GM19397 (cell line): Measurements from ENCODE around the gene NPB.

Experiments
- ATAC-seq: cut with Tn5 transposase; IDR thresholded peaks from one replicate; pipeline ENCODE4 v1.9.1; 2021; ENCODE audit warnings: mild to moderate bottlenecking, moderate library complexity; ENCODE audit not compliant: unreplicated experiment

Gene NPB

DNA sequence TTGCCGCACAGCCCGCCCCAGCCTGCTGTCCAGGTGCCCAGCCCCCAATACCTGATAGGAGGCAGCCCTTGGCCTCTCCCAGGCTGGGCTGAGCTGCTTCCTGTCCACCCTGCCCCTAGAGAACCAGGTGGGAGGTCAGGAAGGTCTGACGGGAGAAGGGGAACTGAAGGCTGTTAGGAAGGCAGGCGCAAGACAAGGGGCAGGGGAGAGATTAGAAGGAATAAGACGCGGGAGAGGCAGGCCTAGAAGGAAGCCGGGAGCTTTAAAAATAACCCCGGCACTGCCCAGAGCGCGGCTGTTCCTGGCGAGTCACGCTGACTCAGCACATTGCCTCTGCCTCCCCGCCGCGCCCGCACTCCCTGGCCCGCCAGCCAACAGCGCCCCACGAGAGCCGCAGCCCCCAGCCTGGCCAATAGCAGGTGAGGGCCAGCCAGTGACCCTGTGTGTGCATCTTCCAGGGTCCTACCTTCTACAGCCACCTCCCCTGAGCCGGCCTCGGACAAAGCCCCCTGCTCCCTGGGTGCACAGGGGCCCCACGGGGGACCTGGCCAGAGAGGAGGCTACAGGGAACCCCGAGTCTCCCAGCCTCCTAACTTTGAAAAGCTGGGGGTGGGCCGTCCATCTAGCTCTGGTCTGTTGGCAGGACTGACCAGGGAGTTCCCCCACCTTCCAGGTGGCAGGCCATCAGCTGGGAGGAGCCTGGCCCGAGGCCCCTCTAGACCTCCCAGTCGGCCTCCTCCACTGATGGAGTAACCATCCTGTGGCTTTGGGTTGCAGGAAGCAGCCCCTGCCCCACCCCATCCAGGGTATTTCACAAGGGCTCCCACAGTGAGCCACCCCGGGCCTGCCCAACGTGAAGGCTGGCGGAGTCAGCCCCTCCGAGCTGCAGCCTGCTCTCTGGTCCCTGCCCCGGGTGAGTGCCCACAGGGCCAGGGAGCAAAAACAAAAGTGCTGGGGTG lies 21.5 kb downstream of the NPB start:
- no peak for ATAC-seq

DNA sequence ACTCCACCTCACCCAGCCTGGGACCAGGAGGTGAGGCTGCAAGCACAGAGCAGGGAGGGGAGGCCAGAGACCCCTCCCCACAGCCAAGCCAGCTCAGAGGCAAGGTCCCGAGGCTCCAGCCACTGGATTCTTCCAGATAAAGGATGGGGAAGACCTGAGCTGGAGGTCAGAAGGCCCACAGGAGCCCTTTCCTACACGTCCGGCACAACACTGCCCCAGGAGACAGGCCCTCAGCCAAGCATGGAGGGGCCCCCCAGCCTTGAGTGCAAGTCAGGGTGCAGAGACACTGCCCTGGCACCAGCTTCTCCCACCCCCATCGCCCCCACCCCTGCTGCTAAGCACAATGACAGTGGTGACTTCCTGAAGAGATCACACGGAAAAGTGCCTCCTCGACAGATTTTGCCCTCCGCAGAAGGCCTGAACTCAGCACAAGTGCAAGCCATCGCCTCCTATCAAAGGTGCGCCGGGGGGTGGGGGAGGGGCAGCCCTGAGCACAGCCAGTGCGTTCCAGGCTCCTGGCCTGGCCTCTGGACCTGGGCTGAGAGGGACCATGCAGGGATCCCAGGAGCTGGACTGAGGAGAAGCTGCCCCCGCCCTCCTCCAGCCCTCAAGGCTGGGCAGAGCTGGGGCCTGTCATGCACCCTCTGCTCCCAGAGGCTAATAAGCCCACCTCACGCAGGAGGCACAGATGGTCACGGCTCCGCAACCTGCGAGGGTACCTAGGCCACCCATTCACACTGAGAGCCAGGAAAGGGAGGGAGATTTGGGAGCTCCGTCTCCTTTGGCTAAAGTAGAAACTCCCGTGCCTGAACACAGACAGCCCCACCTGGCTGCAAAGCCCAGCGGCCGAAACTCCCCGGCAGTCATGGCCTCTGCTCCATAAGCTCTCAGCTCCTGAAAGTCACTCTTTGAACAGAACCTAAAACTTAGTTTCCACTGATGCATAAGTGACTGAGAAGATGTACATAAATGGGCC lies 22.8 kb downstream of the NPB start:
- no peak for ATAC-seq

DNA sequence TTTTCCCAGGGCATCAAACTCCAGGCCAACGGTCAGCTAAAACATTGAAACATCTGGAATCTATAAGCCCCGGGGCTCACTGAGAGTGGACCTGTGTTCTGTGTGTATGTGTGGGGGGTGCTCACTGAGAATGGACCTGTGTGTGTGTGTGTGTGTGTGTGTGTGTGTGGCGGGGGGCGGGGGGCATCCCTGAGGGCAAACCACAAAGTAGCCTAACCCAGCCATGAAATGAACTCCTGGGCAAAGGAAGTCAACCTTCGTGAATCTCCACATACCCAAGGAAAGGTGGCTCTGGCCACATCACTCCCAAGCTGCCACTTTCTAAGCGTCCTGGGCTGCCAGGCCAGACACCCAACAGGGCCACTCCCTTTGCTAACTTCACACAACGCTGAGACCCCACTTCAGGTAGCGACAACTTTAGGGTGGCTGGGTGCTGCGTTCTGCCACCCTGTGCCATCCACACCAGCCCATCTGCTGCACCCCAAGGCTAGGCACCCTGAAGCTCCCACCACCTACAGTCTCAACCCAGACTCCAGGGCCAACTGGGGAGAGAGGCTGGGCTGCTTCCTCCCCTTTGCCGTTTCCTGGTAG lies 23.9 kb downstream of the NPB start:
- ATAC-seq, result no peak

GRCh38 chr17:81926451-81927151 lies 24.6 kb downstream of the NPB start:
- ATAC-seq, result peak; percentile 13

DNA sequence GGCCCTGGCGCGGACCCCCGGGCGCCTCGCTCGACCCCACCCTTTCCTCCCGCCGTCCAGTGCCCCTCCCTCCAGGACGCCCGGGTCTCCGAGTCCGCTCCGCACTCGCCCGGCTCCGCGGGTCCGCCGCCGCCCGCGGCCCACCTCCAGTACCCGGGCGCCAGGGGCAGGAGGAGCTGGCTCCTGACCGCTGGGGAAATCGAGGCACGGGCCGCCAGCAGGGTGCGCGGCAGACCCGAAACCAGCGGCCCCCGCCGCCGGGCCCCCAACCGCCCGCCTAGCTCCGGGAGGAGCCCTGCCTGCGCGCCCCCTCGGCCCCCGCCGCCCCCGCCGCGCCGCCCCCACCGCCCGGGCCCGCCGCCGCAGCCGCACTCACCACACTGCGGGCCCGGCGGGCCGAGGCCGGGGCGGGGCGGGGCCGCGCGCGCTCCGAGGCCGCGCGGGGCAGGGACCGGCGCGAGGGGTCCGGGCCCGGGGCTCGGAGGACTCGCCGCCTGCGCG lies 25.2 kb downstream of the NPB start:
- ATAC-seq, result peak; percentile 9

DNA sequence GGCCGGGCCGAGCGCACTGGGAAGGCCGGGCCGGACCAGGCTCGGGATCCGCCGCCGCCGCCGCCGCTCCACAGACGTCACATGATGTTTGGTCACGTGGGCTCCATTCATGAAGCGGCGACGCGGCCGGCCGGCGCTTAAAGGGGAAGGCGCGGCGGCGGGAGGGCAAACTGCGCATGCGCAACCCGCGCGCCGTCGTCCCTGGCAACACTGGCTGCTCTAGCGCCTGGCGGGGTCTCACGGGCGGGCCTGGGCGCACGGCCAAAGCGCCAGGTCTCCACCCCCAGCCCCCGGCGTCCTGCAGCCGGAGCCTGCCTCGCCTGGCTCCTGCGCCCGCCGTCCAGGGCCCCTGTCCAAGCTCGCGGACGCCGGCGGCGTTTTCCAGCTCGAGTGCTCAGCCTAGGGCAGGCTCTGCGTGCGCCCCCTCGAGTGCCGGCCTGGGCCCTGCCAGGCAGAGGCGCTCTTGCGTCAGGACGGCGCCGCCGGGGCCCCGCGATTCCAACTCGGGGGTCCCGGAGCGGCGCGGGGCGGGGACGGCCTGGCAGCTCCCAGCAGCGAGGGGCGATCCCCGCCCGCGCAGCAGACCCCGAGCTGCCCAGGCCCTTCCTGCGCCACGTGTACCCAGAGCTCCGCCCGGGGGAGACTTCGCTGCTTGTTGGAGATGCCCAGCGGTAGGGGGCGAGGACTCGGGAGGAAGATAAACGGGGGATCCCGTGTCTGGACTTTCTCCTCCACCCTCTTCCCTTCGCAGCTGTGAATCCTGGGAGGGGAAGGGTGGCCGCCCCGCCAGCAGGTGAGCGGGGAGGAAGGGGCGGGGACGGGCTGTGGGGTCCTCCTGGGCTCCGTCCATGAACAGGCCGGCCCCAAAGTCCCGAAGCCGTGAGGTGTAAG lies 25.9 kb downstream of the NPB start, which contains the start of gene MAFG:
Gene MAFG (minus strand): TSS at position 83 of the 891 bp plus-strand sequence. CDS start 4,550 bp downstream, outside the sequence.
- ATAC-seq, result peak; percentile 62

GRCh38 chr17:81928544-81929252 lies 26.7 kb downstream of the NPB start:
- ATAC-seq, result no peak

DNA sequence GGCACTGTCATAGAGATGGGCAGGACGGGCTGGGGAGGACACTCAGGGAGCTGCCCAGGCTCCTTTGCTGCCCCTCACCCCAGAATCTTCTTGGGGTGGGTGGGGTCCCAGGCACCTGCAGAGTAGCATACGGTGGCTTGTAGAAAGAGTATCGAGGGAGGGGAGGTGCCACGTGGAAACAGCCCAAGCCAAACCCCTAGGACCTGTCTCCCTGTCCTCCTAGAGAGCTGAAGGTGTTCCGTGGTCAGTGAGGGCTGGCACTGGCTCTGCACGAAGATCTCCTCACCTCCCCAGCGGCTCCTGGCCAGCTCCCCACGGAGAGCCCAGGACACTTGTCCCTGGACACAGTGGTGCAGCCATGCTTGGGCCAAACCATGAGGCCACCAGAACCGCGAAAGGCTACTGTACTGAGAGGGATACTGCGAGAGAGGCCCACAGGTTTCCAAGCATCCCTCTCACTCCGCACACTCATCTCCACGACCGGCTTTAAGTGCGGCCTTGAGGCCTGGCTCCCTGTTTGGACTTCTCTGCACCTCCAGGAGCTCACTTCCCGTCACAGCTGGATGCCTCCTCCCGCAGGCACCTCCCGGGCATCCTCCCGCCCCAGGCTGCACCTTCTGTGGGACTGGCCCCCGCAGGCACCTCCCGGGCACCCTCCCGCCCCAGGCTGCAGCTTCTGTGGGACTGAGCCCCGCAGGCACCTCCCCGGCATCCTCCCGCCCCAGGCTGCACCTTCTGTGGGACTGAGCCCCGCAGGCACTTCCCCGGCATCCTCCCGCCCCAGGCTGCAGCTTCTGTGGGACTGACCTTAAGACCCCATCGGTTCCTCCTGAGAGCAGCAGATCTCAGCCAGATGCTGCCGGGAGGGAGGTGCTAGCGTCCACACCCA lies 27.5 kb downstream of the NPB start:
- ATAC-seq, result no peak

DNA sequence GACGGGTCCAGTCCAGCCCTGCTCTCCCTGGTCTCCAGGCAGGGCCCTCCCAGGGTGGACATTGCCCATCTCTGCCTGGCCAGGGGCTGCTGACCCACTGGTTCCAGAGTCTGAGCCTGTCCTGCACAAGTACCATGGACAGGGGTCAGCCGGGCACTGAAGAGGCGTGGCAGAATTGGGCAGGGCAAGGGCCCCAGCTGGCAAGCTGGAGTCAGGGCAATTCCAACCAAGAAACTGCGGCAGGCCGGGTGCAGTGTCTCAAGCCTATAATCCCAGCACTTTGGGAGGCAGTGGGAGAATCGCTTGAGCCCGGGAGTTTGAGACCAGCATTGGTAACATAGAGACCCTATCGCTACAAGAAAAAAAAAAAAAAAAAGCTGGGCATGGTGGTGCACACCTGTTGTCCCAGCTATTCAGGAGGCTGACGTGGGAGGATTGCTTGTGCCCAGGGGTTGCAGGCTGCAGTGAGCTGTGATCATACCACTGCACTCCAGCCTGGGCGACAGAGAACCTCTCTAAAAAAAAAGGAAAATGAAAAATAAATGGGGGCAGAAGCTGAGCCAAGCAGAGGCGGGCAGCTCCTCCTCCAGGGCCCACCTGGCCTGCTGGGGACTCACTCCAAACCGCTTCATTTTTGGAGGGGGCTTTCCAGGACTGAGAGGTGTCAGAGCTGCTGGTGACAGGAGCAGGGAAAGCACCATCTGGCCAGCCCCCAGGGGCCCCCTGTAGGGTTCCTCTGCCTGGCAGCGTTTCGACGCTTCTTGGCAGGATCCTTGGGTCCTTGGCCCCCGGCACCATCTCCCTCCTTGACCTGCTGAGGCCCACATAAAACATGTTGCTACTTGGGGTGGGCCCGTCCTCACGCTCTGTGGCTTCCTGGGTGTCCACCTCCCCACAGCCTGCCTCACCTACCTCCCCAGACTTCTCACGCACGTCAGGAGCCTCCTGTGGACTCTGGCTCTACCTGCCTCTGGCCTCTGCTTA lies 28.4 kb downstream of the NPB start:
- no peak for ATAC-seq

DNA sequence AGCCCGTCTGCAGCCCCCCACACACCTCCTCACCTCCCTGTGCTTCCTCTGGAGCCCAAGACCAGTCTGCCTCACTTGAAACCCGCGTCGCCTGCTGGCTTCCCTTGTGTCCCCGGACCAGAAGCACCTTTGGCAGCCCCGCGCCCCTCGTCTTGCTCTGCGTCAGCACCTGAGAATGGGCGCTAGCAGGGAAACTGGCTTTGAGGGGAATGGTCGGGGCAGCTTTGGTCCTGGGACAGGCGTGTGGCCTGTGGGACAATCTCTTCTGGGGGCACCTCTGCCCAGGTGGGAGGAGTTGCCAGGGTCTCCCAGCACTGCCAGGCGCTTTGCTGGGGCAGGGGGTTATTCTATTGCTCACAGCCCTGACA lies 29.1 kb downstream of the NPB start:
- ATAC-seq, result no peak

- ATAC-seq, result no peak
These were observed 29.7 kb downstream of the NPB start for GRCh38 chr17:81931557-81932332.

DNA sequence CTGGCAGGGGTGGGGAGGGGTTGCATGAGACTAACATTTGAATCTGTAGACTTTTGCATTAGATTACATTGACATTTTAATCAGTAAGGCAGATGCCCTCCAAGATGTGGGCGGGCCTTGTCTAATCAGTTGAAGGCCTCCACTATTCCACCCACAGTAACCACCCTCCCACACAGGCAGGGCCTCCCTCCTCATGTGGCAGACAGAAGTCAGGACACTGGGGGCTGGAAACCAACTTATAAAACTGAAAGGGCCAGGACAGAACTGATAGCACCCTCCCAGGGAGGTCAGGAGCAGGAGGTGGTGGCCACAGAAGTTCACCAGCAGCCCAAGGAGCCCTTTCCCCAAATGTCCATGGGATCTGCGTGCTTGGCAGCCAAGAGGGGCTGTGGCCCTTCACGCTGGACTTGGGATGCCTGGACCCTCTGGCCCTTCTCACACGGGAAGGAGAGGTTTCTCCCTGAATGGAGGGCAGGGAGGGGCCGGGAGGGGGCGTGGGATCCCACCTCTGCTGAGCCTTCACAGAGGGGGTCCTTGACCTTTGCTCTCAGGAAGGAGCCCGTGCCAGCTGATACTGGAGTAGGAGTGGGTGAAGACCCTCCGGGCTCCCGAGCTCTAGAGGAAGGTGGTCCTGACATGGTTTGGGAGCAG lies 30.4 kb downstream of the NPB start:
- ATAC-seq, result no peak

- no peak for ATAC-seq
These were observed 31.2 kb downstream of the NPB start for GRCh38 chr17:81933178-81933699.

DNA sequence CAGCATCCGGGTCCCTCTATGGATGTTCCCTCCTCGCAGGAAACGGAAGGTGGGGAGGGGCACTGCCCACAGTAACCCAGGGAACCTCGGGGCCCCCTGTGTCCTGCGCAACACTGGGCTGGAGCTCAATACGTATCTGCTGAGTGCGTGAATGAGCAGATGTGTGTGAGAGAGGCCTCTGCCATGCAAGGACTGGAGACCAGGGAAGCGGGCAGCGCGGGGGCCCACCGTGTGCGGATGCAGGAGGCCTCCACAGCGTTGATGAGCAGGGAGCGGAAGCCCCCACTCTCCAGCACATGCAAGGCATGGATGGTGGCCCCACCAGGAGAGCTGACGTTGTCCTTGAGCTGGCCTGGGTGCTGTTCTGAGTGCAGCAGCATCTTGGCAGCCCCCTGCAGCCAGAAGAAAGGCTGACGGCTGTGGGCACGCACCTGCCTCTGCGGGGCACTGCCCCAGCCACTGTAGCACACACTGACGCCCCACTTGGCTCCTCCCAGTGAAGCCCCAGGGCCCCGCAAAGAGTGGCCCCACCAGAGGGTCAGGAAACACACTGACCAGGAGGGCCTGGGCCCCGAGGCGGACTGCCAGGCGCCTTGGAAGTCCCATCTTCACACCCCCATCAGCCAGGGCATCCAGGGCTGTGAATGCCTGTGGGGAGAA lies 32.2 kb downstream of the NPB start:
- ATAC-seq, result no peak
